OCI-M1 (cell line): ENCODE results near the gene ARNT2.

ENCODE experiments used
- DNase-seq: peaks from one replicate; lab custom pipeline; 2025; lab: John Stamatoyannopoulos, UW

The ARNT2 gene

GRCh38 chr15:80558631-80559319 lies 154.6 kb downstream of the ARNT2 start:
- no peak for DNase-seq

DNA sequence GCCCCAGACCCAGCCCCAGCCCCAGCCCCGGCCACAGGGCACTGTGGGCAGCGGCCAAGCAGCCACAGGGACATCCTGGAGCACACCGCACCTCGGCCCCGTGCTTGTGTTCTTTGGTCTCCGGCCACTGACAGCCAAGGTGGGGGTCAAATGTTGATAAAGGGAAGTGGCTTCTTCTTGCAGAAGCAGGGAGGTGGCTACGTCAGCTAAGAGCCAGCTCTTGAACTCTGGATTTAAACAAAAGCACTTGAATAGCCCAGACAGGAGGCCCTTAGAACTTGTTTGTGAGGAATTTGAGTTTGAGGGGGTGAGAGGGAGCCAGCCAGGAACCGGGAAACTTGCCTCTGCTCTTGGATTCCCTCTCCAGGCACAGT lies 155.1 kb downstream of the ARNT2 start:
- no peak for DNase-seq

DNA sequence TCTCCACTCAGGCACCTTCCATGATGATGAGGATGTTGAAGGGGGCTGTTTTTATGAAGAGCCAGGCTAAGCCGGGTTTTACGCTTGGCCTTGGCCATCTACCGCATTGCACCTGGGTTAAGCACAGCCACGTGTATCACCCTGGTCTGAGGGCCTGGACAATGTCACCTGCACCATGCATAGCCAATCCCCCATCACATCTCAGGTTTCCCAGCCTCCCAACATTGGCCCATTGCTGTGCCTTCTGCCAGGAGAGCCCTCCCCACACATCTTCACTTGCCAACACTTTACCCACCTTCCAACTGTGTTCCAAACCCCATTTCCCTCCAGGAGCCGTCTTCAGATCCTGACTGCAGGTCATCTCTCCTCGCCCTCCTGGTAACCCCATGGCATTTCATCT lies 155.6 kb downstream of the ARNT2 start:
- no peak for DNase-seq

DNA sequence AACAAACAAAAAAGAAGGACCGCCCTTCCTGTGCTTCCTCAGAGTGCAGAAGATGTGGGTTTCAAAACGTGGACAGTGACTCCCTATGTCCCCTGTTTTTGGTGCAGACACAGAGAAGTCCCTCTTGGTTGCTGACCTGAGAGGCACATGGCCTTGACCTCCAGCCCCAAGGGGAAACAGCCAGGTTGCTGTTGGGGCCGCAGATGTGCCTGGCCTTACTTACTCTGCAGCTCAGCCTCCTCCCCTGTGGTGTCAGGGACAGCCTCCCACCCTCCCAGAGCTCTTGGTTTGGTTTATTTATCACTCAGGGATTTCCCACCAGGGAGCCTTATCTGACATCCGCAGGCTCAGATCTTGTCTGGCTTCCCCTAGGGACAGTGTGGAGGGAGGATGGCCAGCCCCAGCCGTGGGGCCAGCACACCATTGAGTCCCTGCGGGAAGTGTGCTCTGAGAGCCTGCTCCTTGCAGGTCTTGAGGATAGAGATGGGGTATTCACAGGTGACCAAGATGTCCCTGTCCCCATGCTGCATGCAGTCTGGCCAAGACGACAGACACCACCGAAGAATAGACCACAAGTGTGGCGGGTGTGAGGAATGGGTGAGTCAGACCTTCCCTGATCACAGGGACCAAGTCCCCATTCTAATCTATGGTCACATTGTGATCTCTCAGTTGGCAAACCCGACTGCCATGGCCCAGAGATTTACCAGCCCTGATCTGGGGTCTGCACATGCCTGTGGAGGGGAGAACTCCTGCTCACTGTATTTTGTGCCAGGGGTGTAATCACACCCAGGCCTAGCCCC lies 156.6 kb downstream of the ARNT2 start:
- DNase-seq = peak; percentile 23

- DNase-seq = no peak
Observed at GRCh38 chr15:80561500-80561899, 157.3 kb downstream of the ARNT2 start.

- no peak for DNase-seq
Observed at GRCh38 chr15:80562033-80562432, 157.9 kb downstream of the ARNT2 start.

- DNase-seq = no peak
Observed at GRCh38 chr15:80562846-80563245, 158.7 kb downstream of the ARNT2 start.

GRCh38 chr15:80563372-80563997 lies 159.3 kb downstream of the ARNT2 start:
- DNase-seq = no peak

DNA sequence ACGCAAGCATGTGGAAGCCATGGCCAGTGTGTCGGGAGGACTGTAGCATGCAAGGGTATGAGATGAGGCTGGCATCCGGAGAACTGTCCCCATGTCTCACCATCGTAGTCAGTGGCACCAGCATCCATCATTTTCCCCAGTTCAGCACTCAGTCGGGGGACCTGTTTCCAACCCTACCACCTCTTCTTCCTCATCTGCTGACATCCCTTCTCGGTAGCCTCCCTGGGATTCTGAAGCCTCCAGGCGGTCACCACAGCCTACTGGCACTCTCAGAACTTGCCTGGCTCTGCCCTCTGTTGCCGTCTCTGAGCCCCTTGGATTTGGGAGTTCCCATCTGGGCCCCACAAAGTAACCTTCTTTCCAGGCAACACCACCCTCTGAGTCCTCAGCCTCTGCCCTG lies 159.9 kb downstream of the ARNT2 start:
- no peak for DNase-seq

- DNase-seq = no peak
Observed at GRCh38 chr15:80565398-80565797, 161.2 kb downstream of the ARNT2 start.

DNA sequence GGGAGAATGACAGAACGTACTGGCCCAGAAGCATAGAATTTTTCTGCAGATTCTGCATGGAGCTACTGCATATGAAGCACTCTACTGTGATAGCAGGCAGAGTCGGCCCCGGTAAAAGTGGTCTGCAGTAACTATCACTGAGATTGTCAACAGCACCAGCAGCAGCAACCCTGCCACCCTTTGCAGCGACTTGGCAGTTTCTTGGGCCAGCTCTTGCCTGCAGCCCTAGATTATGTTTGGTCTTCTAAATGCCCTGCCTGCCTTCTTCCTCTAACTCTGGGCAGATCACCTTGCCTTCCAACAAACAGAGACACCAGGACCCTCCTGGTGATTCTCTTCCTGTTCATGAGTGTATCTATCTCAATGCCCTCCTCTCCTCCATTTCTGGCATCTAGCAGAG lies 161.8 kb downstream of the ARNT2 start:
- DNase-seq = no peak

DNA sequence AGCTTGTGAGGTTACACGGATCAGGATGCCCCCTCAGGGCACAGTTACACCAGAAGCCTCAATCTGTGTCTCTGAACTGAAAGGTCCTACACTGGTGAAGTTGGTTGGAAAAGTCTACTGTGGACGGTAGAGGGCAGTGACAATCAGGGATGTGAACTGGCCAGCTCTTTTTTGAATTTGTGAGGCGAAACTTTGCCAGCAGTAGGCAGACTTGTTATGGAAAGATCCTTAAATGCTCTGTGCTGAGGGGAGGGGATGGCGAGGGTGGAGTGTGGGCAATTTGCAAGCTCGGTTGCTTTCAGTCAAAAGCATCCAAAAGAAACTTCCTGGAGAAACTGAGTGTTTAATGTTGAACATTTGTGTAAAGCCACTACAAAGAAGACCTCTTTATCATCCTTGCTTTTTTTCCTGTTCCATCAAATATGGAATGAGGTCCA lies 163.6 kb downstream of the ARNT2 start:
- peak; percentile 71 for DNase-seq

DNA sequence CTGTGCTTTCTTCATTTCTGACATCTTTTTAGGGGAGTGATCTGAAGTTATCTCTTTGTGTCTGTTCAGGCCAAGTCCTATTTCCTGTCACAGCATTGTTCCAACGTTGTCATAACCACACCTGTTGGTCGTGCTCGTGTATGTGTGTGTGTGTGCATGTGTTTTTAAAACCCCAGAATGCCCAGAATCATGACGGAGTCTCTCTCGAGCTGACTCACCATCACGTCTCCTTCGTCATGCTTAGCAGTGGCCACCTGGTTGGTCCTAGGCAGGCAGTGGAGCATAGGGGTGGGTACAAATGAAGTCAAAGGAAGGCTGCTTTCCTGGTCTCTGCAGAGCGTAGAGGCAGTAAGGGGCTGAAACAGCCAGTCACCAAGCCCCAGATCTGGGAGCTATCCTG lies 164.1 kb downstream of the ARNT2 start:
- no peak for DNase-seq

GRCh38 chr15:80568876-80569605 lies 164.9 kb downstream of the ARNT2 start:
- DNase-seq = no peak

- DNase-seq = no peak
Observed at GRCh38 chr15:80569656-80570055, 165.5 kb downstream of the ARNT2 start.

- DNase-seq = no peak
Observed at GRCh38 chr15:80570553-80570952, 166.4 kb downstream of the ARNT2 start.

GRCh38 chr15:80572337-80572736 lies 168.2 kb downstream of the ARNT2 start:
- no peak for DNase-seq

DNA sequence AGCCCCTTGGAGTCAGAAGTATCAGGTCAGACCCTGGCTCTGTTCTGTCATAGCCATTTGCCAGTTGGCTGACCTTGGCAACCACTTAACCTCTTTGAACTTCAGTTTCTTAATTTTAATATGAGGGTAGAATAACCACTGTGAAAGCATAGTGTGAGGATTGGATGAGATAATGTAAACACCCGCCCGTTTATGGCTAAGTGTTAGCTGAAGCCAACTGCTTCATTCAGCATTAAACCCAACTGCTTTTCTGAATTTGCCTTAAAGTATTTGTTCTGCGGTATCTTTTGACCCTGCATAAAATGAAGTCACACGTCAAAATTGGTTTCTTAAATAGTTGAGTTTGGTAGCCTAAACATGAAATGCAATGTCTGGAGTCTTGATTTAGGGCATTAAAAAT lies 169.4 kb downstream of the ARNT2 start:
- DNase-seq = no peak

DNA sequence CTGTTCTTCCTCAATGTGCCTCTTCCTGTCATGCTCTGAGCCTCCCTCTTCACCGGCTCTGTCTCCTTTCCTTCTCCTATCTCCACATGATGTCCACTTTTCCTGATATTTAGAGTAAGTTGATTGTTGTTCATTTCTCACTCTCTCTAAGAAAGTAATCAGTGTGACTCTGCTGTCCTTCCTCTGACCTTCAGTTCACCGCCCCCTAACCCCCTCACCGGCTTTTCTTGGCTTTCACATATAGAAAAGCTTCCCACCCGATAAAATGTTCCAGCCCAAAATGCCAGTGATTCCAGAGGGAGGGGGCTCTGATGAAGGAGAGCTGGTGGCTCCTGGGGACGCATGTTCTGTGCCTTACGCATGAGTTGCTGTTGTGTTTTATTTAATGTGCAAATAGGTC lies 170.4 kb downstream of the ARNT2 start:
- DNase-seq = no peak

- no peak for DNase-seq
Observed at GRCh38 chr15:80576519-80577090, 172.4 kb downstream of the ARNT2 start.

DNA sequence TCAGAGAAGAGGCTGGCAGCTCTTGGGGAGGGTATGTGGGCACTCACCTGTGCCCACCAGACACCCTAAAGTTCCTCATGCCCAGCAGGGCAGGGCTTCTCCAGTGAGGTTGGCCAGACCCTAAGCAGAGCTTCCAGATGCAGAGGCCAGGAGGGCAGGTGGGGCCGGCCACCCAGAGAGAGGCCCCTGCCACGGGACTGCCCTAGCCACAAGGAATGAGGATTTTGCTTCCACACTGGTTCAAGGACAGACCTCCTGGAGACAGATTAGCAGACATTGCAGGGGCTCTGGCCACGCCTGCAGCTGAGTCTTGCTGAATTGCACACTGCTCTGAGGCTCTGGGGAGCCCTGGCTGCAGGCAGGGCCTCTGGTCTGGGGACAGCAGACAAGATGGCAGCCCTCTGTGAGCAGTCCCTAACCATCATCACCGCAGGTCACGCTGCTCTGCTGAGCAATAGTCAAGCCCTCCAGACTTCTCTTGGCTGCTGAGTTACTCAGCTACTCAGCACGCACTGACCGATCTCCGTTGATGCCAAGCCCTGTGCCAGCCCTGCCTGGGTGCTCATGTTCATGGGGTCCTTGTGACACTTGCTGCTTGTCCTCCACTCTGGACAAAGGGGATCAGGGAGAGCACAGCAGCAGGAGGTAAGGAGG lies 173.5 kb downstream of the ARNT2 start:
- no peak for DNase-seq

DNA sequence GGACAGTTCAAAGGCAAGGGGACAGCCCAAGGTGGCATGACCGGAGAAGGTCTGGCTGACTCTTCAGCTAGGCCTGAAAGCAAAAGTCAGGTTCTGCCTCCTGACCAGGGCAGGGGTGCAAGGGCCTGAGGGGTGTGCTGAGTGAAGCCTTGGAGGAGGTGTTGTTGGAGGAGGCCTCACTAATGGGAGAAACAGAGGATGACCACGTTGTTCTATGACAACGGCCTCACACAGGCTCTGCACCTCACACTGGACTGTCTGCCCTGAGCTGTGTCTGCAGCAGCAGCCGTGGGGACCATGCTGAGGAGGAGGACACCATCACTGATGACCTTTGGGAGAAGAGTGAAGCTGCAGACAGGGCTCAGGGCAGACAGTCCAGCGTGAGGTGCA lies 174.0 kb downstream of the ARNT2 start:
- no peak for DNase-seq
